GM15510 (cell line): ENCODE results near the gene CACNA2D4.

Experiments used
- POLR2A ChIP-seq: IDR thresholded peaks from 3 replicates; pipeline ENCODE4 v1.6.1; 2011; ENCODE audit warnings: borderline replicate concordance; ENCODE audit not compliant: insufficient read length; ENCODE audit errors: extremely low read depth

Gene CACNA2D4

GRCh38 chr12:1915082-1915968 lies 3.1 kb downstream of the CACNA2D4 start:
- TF ChIP-seq POLR2A = no peak

GRCh38 chr12:1914114-1914911 lies 4.1 kb downstream of the CACNA2D4 start:
- no peak for TF ChIP-seq POLR2A

- TF ChIP-seq POLR2A = no peak
These were observed 4.9 kb downstream of the CACNA2D4 start for GRCh38 chr12:1913377-1914113.

GRCh38 chr12:1912580-1913376 lies 5.7 kb downstream of the CACNA2D4 start:
- no peak for TF ChIP-seq POLR2A

GRCh38 chr12:1911598-1912575 lies 6.6 kb downstream of the CACNA2D4 start:
- no peak for TF ChIP-seq POLR2A

GRCh38 chr12:1910468-1910867 lies 8.0 kb downstream of the CACNA2D4 start:
- TF ChIP-seq POLR2A = no peak

GRCh38 chr12:1908758-1909157 lies 9.7 kb downstream of the CACNA2D4 start:
- no peak for TF ChIP-seq POLR2A

GRCh38 chr12:1907652-1908611 lies 10.5 kb downstream of the CACNA2D4 start:
- TF ChIP-seq POLR2A = no peak

- no peak for TF ChIP-seq POLR2A
These were observed 11.9 kb downstream of the CACNA2D4 start for GRCh38 chr12:1906579-1906978.

- TF ChIP-seq POLR2A = no peak
These were observed 13.6 kb downstream of the CACNA2D4 start for GRCh38 chr12:1904875-1905274.

- TF ChIP-seq POLR2A = no peak
These were observed 21.5 kb downstream of the CACNA2D4 start for GRCh38 chr12:1896964-1897363.

- TF ChIP-seq POLR2A = no peak
These were observed 27.6 kb downstream of the CACNA2D4 start for GRCh38 chr12:1890810-1891209.
